Keratinocyte (primary cell): ENCODE data around the gene FCMR. TPM values are rescaled to one million over a fixed set of nuclear protein-coding genes. Genes with fewer than 3 reads are reported as not detected.

ENCODE experiments used
- DNase-seq: peaks from one replicate; pipeline ENCODE4 v3.0.0-alpha.2; 2011; ENCODE audit warnings: low read depth, missing footprints, low spot score
- FAIRE-seq: peaks from 2 replicates; lab custom pipeline; 2011; peaks lifted over from hg19 to GRCh38; lab: Jason Lieb, UNC
- H2AFZ ChIP-seq: 2 replicates; pipeline ENCODE4 v1.6.0; 2012; ENCODE audit warnings: low read length, control low read depth, inconsistent platforms; ENCODE audit not compliant: control insufficient read depth
- H3K27ac ChIP-seq: 2 replicates; pipeline ENCODE4 v1.5.1; 2011; ENCODE audit warnings: low read length; ENCODE audit not compliant: control insufficient read depth, insufficient read depth
- H3K27me3 ChIP-seq: 3 replicates; pipeline ENCODE4 v1.6.0; 2011; ENCODE audit warnings: low read length; ENCODE audit not compliant: control insufficient read depth, insufficient read depth; ENCODE audit errors: extremely low read depth
- H3K36me3 ChIP-seq, 2 experiments: 2 replicates in 1 of 2; 3 replicates in 1 of 2; pipeline ENCODE4 v1.5.1; 2011; ENCODE audit warnings: low read length in 2 of 2, mild to moderate bottlenecking in 1 of 2; ENCODE audit not compliant: control insufficient read depth in 2 of 2, insufficient read depth in 2 of 2; ENCODE audit errors: extremely low read depth in 1 of 2
- H3K4me1 ChIP-seq: 3 replicates; pipeline ENCODE4 v1.5.1; 2011; ENCODE audit warnings: low read length; ENCODE audit not compliant: control insufficient read depth, insufficient read depth; ENCODE audit errors: extremely low read depth
- H3K4me2 ChIP-seq: 3 replicates; pipeline ENCODE4 v1.6.0; 2011; ENCODE audit warnings: low read depth, low read length; ENCODE audit not compliant: control insufficient read depth, insufficient read depth; ENCODE audit errors: extremely low read depth
- H3K4me3 ChIP-seq, 3 experiments: fragments of 200-600 bp in 1 of 3; sonication (generic) in 1 of 3; 2 replicates in 2 of 3; 3 replicates in 1 of 3; pipeline ENCODE4 v1.5.1; 2011 to 2016; ENCODE audit warnings: low read length in 3 of 3, mild to moderate bottlenecking in 3 of 3, control low read depth in 2 of 3, inconsistent platforms in 1 of 3, low read depth in 1 of 3, mixed read lengths in 1 of 3, mixed run types in 1 of 3, moderate library complexity in 1 of 3; ENCODE audit not compliant: control insufficient read depth in 2 of 3, insufficient read depth in 2 of 3; ENCODE audit errors: extremely low read depth in 1 of 3
- H3K79me2 ChIP-seq: 2 replicates; pipeline ENCODE4 v1.6.0; 2012; ENCODE audit warnings: low read length; ENCODE audit not compliant: control insufficient read depth, insufficient read depth
- H3K9ac ChIP-seq: 3 replicates; pipeline ENCODE4 v1.6.0; 2011; ENCODE audit warnings: low read length; ENCODE audit not compliant: control insufficient read depth, insufficient read depth; ENCODE audit errors: extremely low read depth
- H3K9me1 ChIP-seq: 3 replicates; pipeline ENCODE4 v1.6.0; 2011; ENCODE audit warnings: low read length; ENCODE audit not compliant: control insufficient read depth, insufficient read depth; ENCODE audit errors: extremely low read depth
- H3K9me3 ChIP-seq: 2 replicates; pipeline ENCODE4 v1.5.1; 2012; ENCODE audit warnings: low read depth, low read length; ENCODE audit not compliant: control insufficient read depth
- H4K20me1 ChIP-seq: 3 replicates; pipeline ENCODE4 v1.6.0; 2011; ENCODE audit warnings: low read length; ENCODE audit not compliant: control insufficient read depth, insufficient read depth; ENCODE audit errors: extremely low read depth
- CTCF ChIP-seq, 3 experiments: IDR thresholded peaks in 1 of 3; conservative IDR thresholded peaks in 1 of 3; optimal IDR thresholded peaks in 1 of 3; 2 replicates in 2 of 3; 3 replicates in 1 of 3; pipeline versions ENCODE3 to v1.5.1; 2011; ENCODE audit warnings: low read length in 3 of 3, mild to moderate bottlenecking in 3 of 3, moderate library complexity in 2 of 3, control low read depth in 1 of 3, inconsistent platforms in 1 of 3; ENCODE audit not compliant: insufficient read depth in 2 of 3; ENCODE audit errors: extremely low read depth in 1 of 3
- EZH2 ChIP-seq: IDR thresholded peaks from one replicate; pipeline ENCODE4 v1.6.1; 2012; ENCODE audit warnings: inconsistent platforms, mild to moderate bottlenecking, low read length, moderate library complexity
- dilution Hi-C: fragments of 300-500 bp; cut with MboI; formaldehyde crosslinking; loops from one replicate; pipeline ENCODE4 v1.7.0; 2020; ENCODE audit warnings: low sequenced_read_pairs; ENCODE audit not compliant: extremely low pct_ligation_motif_present
- polyA plus RNA-seq, 5 experiments: library from polyadenylated mRNA; depleted of rRNA in 3 of 5; stranded (reverse) in 3 of 5; stranded (forward) in 1 of 5; unstranded in 1 of 5; fragments of >200 nt; gene quantifications; 1 replicate in 1 of 5; 2 replicates in 3 of 5; 3 replicates in 1 of 5; pipeline versions ENCODE4 v1.2.1 to v1.2.3, GENCODE V29; 2011 to 2012; ENCODE audit warnings: missing spikeins in 2 of 5, low read depth in 1 of 5, low replicate concordance in 1 of 5

FCMR gene
- polyA plus RNA-seq, 1 donor (not counting 4 experiments of a cell fraction or from before 2014, with no cell fraction given): 1.8 TPM

GRCh38 chr1:206944703-206945102 lies 23.0 kb upstream of the FCMR start:
- TF ChIP-seq EZH2: no peak
- no peak for TF ChIP-seq CTCF (optimal IDR thresholded peaks at IDR 0.05 in 1 of 3, IDR thresholded peaks at IDR 0.05 in 1 of 3, conservative IDR thresholded peaks at IDR 0.05 in 1 of 3; ENCODE audit: extremely low read depth in 1 of 3, insufficient read depth in 2 of 3, low read length in 3 of 3)
- Histone ChIP-seq H3K4me3 (no peak overlapping the region), H3K9ac (no peak overlapping the region), H3K4me1 (peaks cover 6% of the 10 kb centered on the region), H4K20me1 (no peaks in the 10 kb centered on the region), H3K9me3 (no peaks in the 10 kb centered on the region), H3K9me1 (no peaks in the 10 kb centered on the region), H2AFZ (no peak overlapping the region), H3K36me3 (no peaks in the 10 kb centered on the region), H3K4me2 (no peak overlapping the region), H3K27me3 (peaks cover 10% of the 10 kb centered on the region), H3K79me2 (no peaks in the 10 kb centered on the region), H3K27ac (no peak overlapping the region)
- dilution Hi-C loops: no loop called here
- FAIRE-seq: no peak
- DNase-seq: no peak

GRCh38 chr1:206941766-206942418 lies 20.2 kb upstream of the FCMR start:
- H3K27me3 ChIP-seq: peaks cover 10% of the 10 kb centered on the region

More at GRCh38 chr1:206941766-206942418, 20.2 kb upstream of the FCMR start:
- Histone ChIP-seq H3K4me1 (peaks cover 6% of the 10 kb centered on the region), H3K27ac (no peak overlapping the region), H3K9me1 (no peaks in the 10 kb centered on the region), H3K9me3 (no peaks in the 10 kb centered on the region), H3K4me3 (no peak overlapping the region), H3K36me3 (no peaks in the 10 kb centered on the region), H3K79me2 (no peaks in the 10 kb centered on the region), H4K20me1 (no peaks in the 10 kb centered on the region), H3K4me2 (no peak overlapping the region), H2AFZ (no peak overlapping the region), H3K9ac (no peak overlapping the region)
- dilution Hi-C loops: no loop called here
- TF ChIP-seq EZH2: no peak
- no peak for TF ChIP-seq CTCF (optimal IDR thresholded peaks at IDR 0.05 in 1 of 3, IDR thresholded peaks at IDR 0.05 in 1 of 3, conservative IDR thresholded peaks at IDR 0.05 in 1 of 3; ENCODE audit: extremely low read depth in 1 of 3, insufficient read depth in 2 of 3, low read length in 3 of 3)
- no peak for FAIRE-seq
- DNase-seq: no peak
